CD4-positive, alpha-beta T cell treated with Interleukin-4 for 4 hours (primary cell): ENCODE results near the gene SLC22A31.
"Not testable (repeated sequence)": the region's sequence is repeated elsewhere in the genome, so short reads cannot be mapped to it uniquely, and the experiment has no call there.

Source experiments
- DNase-seq: peaks from one replicate; pipeline ENCODE4 v3.0.0-alpha.2; 2020

SLC22A31 gene

GRCh38 chr16:89178453-89179147, 21.7 kb downstream of the SLC22A31 start:
- no peak for DNase-seq

GRCh38 chr16:89177501-89177900, 22.8 kb downstream of the SLC22A31 start:
- no peak for DNase-seq

GRCh38 chr16:89176717-89177116, 23.6 kb downstream of the SLC22A31 start:
- no peak for DNase-seq

GRCh38 chr16:89176147-89176690, 24.1 kb downstream of the SLC22A31 start:
- DNase-seq = no peak

GRCh38 chr16:89175280-89176146, 24.8 kb downstream of the SLC22A31 start:
- DNase-seq = no peak

DNA sequence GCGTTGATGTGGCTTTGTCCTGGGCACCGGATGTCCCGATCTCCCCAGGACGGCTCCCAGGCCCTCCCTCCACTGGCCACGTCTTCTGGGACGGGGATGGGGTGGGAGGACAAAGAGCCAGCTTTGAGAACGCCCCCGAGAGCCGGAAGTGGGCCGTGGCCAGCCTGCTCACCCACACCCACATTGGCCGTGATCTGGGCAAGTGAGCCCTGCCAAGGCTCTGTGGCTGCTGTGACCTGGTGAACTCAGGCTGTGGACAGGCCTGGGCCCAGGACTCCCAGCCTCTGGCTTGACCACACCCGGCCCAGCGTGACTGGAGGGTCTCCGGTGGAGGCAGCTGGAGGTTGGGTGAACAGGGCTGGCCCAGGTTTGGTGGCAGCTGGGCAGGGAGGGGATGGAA, 25.5 kb downstream of the SLC22A31 start:
- DNase-seq = no peak

DNA sequence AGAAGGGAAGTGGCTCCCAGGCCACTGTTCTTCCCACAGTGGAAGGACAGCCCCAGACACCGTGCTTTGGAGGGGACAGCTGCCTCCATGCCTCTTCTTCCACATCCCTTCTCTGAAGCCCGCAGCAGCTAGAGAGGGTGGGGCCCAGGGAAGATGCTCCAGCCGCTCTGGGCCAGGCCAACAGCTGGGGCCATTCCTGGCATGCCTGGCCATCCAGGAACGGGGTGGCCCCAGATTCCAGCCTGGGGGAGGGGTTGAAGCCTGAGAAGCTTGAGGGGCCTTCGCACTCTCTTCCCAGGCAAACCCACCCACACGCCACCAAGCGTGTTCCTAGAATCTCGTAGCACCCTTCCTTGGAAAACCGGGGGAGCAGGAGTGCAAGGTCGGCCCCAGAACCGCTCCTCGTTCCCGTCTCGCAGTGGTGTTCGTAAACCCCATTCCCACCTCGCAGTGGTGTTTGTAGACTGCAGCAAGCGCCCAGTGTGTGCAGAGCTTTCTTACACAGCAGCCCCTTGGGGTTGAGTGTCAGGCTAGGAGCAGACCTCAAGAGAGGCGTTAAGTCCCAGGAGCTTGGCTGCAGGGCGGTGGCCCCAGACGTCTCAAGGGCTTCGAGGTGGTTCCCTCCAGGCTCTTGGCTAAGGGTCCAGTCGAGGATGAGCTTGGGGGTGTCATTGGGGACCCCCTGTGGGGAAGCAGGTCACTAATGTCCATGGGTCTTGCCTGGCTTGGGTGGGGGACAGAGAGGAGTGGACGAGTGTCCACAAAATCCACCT, 26.1 kb downstream of the SLC22A31 start:
- no peak for DNase-seq

- DNase-seq = no peak
Observed at GRCh38 chr16:89173174-89173921, 27.0 kb downstream of the SLC22A31 start.

DNA sequence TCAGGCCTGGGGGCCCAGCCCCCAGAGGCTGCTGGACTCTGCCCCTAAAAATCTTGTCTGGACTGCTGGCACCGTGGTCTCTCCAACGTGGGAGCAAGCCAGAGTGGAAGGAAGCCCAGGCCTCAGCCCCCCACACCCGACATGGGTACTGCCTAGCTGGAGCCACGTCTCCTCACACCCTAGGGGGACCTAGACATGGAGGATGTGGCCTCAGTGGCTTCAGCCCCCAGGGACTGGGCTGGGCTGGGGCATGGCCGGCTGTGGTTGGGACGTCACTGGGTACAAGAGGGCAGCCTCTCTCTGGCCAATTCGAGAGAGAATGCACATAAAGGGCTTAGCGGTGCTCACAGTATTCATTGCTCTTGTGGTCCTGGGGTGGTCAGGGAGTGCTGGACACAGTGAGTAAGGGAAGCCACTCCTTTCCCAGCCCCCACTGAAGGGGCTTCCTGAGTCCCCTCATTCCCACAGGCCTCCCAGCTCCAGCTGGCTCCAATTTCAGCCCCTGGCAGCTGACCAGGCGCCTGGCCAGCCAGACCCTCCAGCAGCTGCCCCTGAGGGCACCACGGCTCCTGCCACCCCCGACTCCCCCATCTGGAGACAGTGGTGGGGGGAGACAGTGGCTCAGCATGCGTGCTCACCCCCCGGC, 27.7 kb downstream of the SLC22A31 start:
- no peak for DNase-seq

- no peak for DNase-seq
Observed at GRCh38 chr16:89172171-89172527, 28.2 kb downstream of the SLC22A31 start.

GRCh38 chr16:89171216-89172170, 28.8 kb downstream of the SLC22A31 start, which contains the start of gene CDH15:
CDH15 (plus strand) TSS chr16:89171748; CDS start chr16:89171832, 84 bp downstream.
- peak; percentile 95 for DNase-seq

- no peak for DNase-seq
Observed at GRCh38 chr16:89170346-89171215, 29.8 kb downstream of the SLC22A31 start.

GRCh38 chr16:89169778-89170177, 30.6 kb downstream of the SLC22A31 start:
- DNase-seq = no peak

DNA sequence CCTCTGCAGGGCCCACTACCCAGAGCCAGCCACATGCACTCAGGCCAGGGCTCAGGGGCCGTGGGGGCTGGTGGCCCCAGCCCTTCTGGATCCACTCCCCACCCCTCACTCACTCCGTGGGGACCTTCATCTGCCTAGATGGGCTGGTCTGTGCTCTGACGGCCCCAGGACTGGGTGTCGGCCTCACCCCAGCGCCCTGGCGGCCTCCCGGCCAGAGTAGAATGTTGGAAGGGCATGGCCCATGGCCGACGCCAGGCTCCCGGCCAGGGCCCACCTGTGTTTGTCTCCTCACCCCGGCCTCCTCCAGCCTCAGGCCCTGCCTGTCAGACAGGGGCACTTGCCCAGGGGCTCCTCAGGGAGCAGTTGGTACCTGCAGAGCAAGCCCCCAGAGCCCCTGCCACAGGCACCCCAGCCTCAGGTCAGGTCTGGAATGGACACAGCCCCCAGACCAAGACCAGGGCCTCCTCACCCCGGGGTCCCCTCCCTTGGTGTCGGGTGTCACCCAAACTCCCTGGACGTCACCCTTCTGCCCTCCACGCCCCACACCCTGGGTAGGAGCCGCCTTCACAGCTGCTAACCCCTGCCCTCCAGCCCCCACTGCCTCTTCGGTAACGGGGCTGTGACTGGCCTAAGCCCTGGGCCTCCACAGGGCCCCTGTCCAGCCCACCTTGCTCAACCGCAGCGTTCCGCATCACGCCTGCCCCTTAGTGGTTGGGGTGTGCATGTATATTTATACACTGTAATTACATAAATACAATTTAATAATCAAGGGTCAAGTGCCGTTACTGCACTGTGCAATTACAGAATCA, 31.8 kb downstream of the SLC22A31 start:
- DNase-seq = no peak

DNA sequence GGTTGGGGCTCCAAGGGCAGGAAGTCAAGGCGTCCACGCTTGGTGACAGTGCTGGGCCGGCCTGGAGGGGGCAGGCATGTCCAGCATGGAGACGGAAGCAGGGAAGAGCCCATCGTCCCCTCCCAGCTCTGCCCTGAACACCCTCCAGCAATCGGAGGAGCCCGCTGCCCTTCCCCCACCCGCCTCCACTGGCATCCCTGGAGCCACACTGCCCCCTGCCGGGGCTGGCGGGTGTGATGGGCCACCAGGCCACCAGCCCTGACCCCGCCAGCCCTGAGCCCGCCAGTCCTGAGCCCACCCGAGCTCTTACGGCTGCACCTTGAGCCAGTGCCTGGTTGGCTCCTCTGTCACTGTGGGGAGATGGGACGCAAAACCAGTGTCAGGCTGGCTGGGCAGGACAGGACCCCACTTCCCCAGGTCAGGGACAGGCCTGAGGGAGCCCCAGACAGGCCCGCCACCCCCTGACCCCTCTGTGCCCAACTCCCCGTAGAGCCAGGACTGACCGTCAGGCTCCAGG, 32.9 kb downstream of the SLC22A31 start:
- peak; percentile 65 for DNase-seq

DNA sequence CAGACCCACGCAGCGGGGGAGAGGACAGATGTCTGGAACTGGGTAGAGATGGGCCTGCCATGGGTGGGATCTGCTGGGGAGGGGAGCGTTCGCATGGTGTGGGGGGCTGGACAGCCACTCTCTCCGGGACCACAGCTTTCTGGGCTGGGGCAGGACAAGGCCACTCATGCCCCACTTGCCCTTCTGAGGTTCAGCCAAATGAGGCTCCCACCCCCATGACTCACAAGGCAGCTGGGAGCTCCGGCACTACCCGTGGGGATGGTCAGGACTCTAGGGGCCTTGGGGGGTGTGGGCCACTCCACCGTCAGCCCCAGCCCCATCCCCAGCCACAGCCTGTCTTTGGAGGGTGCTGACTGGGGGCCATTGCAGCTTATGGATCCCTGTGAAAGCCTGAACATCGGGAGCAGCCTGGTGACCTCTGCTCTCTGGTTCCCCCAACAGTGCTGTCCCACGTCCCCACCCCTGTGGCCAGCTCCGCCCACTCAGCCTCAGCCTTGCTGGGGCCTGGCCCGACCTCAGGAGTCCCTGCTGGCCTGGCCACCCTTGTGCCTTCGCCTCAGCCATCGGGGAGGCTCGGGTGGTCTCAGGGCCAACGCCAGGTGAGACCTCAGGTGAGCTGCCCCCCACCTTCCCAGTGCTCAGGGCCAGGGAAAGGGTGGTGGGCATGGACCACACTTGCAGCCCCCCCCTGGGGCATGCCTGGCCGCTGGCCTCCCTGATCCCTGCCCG, 33.5 kb downstream of the SLC22A31 start:
- DNase-seq = no peak

- not testable (repeated sequence) for DNase-seq
Observed at GRCh38 chr16:89165681-89165979, 34.7 kb downstream of the SLC22A31 start.
